Measurements from ENCODE around the gene CLCN6. TPM values are rescaled to one million over a fixed set of nuclear protein-coding genes. Genes with fewer than 3 reads are reported as not detected.

CLCN6 gene
- total RNA-seq, 1 donor from 2014 or later, result 6.6 TPM

DNA sequence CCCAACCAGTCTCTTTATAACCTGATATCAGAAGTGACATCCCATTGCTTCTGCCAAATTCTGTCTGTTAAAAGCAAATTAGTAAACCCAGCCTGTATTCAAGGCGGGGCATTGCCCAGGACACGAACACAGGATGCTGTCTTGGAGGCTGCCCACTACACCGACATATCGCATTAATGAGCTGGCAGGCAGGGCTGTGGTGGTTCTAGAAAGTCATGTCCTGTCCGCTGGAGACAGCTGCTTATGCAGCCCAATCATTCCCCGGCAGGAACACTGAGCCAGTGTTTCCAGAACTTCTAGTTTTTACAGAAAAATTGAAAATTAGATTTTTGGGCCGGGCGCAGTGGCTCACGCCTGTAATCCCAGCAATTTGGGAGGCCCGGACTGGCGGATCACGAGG is 24.7 kb upstream of the CLCN6 start:
- Histone ChIP-seq H3K4me3 (ENCODE audit: low read depth, low read length) (no peak overlapping the region), H3K36me3 (ENCODE audit: control insufficient read depth, insufficient read depth, low read length) (no peaks in the 10 kb centered on the region), H3K27me3 (ENCODE audit: control insufficient read depth, insufficient read depth, low read length) (no peaks in the 10 kb centered on the region)
- TF ChIP-seq, protein P1, sequence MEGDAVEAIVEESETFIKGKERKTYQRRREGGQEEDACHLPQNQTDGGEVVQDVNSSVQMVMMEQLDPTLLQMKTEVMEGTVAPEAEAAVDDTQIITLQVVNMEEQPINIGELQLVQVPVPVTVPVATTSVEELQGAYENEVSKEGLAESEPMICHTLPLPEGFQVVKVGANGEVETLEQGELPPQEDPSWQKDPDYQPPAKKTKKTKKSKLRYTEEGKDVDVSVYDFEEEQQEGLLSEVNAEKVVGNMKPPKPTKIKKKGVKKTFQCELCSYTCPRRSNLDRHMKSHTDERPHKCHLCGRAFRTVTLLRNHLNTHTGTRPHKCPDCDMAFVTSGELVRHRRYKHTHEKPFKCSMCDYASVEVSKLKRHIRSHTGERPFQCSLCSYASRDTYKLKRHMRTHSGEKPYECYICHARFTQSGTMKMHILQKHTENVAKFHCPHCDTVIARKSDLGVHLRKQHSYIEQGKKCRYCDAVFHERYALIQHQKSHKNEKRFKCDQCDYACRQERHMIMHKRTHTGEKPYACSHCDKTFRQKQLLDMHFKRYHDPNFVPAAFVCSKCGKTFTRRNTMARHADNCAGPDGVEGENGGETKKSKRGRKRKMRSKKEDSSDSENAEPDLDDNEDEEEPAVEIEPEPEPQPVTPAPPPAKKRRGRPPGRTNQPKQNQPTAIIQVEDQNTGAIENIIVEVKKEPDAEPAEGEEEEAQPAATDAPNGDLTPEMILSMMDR (IDR thresholded peaks at IDR 0.05; ENCODE audit: insufficient read depth, low read length, severe bottlenecking), result no peak
- FAIRE-seq (no peak), DNase-seq (ENCODE audit: low read depth) (no peak)

DNA sequence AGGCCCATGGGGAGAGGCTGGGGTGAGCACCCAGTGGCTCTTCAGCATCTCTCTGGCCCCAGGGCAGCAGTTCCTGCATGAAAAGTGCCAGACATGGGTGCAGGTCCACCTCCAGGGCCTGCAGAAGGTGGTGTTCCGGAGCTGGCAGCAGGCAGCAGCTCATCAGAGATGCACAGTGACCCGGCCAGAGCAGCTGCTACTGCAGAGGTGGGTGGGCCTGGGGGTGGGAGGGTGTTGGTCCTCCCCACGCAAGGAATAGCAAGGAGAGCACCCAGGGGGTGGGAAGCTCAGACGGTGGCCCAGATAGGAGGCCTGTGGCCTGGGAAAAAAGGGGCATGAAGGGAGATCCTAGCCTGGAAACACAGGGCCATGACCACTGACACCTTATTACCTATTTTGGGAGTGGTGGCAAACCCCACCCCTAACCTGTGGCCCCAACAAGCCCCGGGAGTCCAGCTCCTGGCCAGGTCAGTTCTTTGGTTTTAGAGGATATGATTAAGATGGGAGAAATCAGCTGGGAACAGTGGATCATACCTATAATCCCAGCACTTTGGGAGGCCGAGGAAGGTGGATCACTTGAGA is 23.8 kb upstream of the CLCN6 start:
- no peaks in the 10 kb centered on the region for H3K36me3 ChIP-seq (ENCODE audit: control insufficient read depth, insufficient read depth, low read length)
- no peaks in the 10 kb centered on the region for H3K27me3 ChIP-seq (ENCODE audit: control insufficient read depth, insufficient read depth, low read length)
- H3K4me3 ChIP-seq (ENCODE audit: low read depth, low read length), result no peak overlapping the region
- TF ChIP-seq, protein P1 (IDR thresholded peaks at IDR 0.05; ENCODE audit: insufficient read depth, low read length, severe bottlenecking), result no peak
- no peak for DNase-seq (ENCODE audit: low read depth)
- FAIRE-seq, result no peak

DNA sequence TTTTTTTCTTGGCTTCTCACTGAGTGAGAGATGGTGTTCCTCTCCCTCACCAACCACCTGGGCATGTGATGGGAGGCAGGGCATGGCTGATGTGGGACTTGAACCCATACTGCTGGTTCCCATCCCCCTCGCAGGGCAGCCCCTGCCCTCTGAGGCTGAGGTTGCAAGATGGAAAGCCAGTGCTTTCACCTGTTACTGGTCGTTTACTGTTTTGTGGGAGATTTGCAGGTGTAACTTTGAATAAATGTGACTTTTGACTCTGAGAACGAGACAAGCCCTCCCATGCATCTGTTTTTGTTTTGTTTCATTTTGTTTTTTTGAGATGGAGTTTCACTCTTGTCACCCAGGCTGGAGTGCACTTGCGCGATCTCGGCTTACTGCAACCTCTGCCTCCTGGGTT is 22.4 kb upstream of the CLCN6 start:
- TF ChIP-seq, protein P1 (IDR thresholded peaks at IDR 0.05; ENCODE audit: insufficient read depth, low read length, severe bottlenecking), result no peak
- Histone ChIP-seq H3K27me3 (ENCODE audit: control insufficient read depth, insufficient read depth, low read length) (no peaks in the 10 kb centered on the region), H3K36me3 (ENCODE audit: control insufficient read depth, insufficient read depth, low read length) (no peaks in the 10 kb centered on the region), H3K4me3 (ENCODE audit: low read depth, low read length) (no peak overlapping the region)
- no peak for FAIRE-seq
- no peak for DNase-seq (ENCODE audit: low read depth)

DNA sequence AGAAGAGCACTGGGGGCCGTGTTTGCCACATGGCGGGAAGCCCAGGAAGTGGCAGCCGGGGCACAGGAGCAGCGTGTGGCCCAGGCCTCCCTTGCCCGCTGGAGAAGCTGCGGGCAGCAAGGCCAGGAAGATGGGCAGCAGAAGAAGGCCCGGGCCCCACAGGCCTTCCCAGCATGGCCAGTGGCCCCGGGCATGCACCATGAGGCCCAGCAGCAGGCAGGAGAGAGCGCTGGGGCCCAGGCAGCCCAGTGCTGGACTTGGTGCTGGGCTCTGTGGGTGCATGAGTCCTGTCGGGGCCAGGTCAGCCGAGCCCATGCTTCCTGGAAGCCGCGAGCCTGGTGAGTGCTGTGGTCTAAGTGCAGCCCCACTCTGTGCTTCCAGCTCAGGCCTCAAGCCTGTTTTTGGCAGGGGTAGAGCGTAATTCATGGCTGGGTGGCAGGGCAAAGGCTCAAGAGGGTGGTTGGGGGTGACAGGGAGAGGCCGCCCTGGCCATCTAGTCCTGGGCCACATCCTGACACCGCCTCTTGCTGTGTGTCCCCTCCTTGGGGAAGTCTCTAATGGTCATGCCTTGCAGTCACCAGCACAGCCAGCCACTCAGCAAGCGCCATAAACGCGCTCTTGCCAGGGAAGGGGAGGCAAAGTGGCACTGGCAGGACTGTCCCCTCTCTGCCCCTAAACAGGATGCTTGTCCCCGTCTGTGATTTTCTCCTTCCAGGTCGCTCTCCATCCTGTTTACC is 21.6 kb upstream of the CLCN6 start:
- DNase-seq (ENCODE audit: low read depth) (no peak), FAIRE-seq (no peak)
- TF ChIP-seq, protein P1 (IDR thresholded peaks at IDR 0.05; ENCODE audit: insufficient read depth, low read length, severe bottlenecking), result no peak
- Histone ChIP-seq H3K4me3 (ENCODE audit: low read depth, low read length) (no peak overlapping the region), H3K27me3 (ENCODE audit: control insufficient read depth, insufficient read depth, low read length) (no peaks in the 10 kb centered on the region), H3K36me3 (ENCODE audit: control insufficient read depth, insufficient read depth, low read length) (no peaks in the 10 kb centered on the region)

DNA sequence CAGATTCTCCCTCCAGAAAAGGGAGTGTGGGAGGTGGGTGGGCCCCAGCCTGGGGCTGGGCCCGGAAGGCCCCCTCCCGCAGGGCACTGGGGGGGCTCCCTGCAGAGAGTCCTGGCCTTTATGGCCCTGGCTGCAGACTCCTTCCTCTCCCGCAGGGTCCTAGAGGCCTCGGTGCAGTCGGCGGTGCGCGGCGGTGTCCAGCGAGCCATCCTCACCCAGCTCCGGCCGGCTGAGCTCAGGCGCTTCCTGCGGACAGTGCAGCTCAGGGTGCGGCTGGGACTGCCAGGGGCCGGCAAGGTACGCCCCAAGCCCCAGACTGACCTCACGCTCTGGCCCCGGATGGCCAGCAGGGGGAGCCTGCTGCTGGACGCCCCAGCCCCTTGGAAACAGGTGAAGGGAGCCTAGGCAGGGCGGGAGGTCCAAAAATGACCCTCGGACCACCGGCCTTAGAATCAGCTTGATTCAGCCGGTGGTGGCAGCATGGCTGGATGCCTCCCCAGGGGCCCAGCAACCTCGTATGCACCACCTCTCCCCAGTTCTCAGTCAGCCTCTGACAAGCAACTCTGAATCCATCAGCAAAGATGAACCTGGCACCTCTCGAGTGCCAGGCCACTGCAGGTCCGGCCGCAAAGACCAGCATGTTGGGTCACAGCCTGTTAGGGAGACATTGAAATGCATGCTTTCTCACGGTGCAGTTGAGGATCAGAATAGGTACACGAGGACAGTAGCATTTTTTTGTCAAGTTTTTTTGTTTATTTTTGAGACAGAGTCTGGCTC is 20.8 kb upstream of the CLCN6 start:
- peak overlapping the region; percentile 11 for H3K4me3 ChIP-seq (ENCODE audit: low read depth, low read length)
- TF ChIP-seq, protein P1 (IDR thresholded peaks at IDR 0.05; ENCODE audit: insufficient read depth, low read length, severe bottlenecking), result peak; percentile 88
- DNase-seq (ENCODE audit: low read depth) (peak; percentile 29), FAIRE-seq (no peak)
- no peaks in the 10 kb centered on the region for H3K27me3 ChIP-seq (ENCODE audit: control insufficient read depth, insufficient read depth, low read length)
- H3K36me3 ChIP-seq (ENCODE audit: control insufficient read depth, insufficient read depth, low read length), result no peaks in the 10 kb centered on the region

Measured in bronchial epithelial cell (primary cell).